Spleen (tissue), 11 donors: Measurements from ENCODE around the gene ZNF804B. TPM values are rescaled to one million over a fixed set of nuclear protein-coding genes. Genes with fewer than 3 reads are reported as not detected.

Experiments
- DNase-seq: peaks from one replicate; pipeline ENCODE4 v3.0.0-alpha.2; 2020
- H3K27ac ChIP-seq, 8 donors: fragments of 200-600 bp; sonication (generic) in 7 of 8; 1 replicate in 4 of 8; 2 replicates in 4 of 8; pipeline versions ENCODE4 v1.5.0 to v1.8.0; 2016 to 2021; ENCODE audit warnings: inconsistent platforms in 4 of 8, mild to moderate bottlenecking in 4 of 8, moderate library complexity in 1 of 8
- H3K27me3 ChIP-seq, 7 donors: fragments of 200-600 bp; sonication (generic) in 6 of 7; replicated peaks in 1 of 7; 1 replicate in 4 of 7; 2 replicates in 3 of 7; pipeline versions ENCODE4 v1.5.0 to v1.8.0; 2016 to 2021; ENCODE audit warnings: inconsistent platforms in 3 of 7, mild to moderate bottlenecking in 1 of 7
- H3K36me3 ChIP-seq, 6 donors: fragments of 200-600 bp; sonication (generic) in 5 of 6; 1 replicate in 4 of 6; 2 replicates in 2 of 6; pipeline versions ENCODE4 v1.5.0 to v1.8.0; 2016 to 2021; ENCODE audit warnings: inconsistent platforms in 2 of 6
- H3K4me1 ChIP-seq, 6 donors: fragments of 200-600 bp; sonication (generic) in 5 of 6; 1 replicate in 3 of 6; 2 replicates in 3 of 6; pipeline versions ENCODE4 v1.5.0 to v1.8.0; 2016 to 2021; ENCODE audit warnings: inconsistent platforms in 3 of 6
- H3K4me3 ChIP-seq, 8 donors: fragments of 200-600 bp; sonication (generic) in 7 of 8; 1 replicate in 4 of 8; 2 replicates in 4 of 8; pipeline versions ENCODE4 v1.5.0 to v1.8.0; 2016 to 2021; ENCODE audit warnings: inconsistent platforms in 4 of 8, mild to moderate bottlenecking in 4 of 8, moderate library complexity in 2 of 8
- H3K9me3 ChIP-seq, 8 donors: fragments of 200-600 bp; sonication (generic) in 7 of 8; 1 replicate in 4 of 8; 2 replicates in 4 of 8; pipeline versions ENCODE4 v1.5.0 to v1.8.0; 2016 to 2021; ENCODE audit warnings: inconsistent platforms in 4 of 8
- CTCF ChIP-seq, 11 experiments: fragments of 200-600 bp in 7 of 11; fragments of 450-650 bp in 4 of 11; sonication (generic) in 4 of 11; IDR thresholded peaks in 8 of 11; conservative IDR thresholded peaks in 3 of 11; 1 replicate in 7 of 11; 2 replicates in 4 of 11; pipeline versions ENCODE4 v1.4.0 to v1.8.0; 2016 to 2021; ENCODE audit warnings: antibody characterized with exemption in 11 of 11, inconsistent platforms in 4 of 11, mild to moderate bottlenecking in 1 of 11
- POLR2A ChIP-seq, 3 donors: fragments of 450-650 bp; IDR thresholded peaks; one replicate each; pipeline ENCODE4 v1.5.1; 2017; ENCODE audit warnings: antibody characterized with exemption in 3 of 3, mild to moderate bottlenecking in 1 of 3
- POLR2AphosphoS5 ChIP-seq, 3 donors: sonication (generic); formaldehyde crosslinking; IDR thresholded peaks; one replicate each; pipeline ENCODE4 v1.5.1; 2017; ENCODE audit warnings: antibody characterized with exemption in 3 of 3
- WGBS, 5 donors: extraction: QIAGEN DNeasy Blood & Tissue Kit in 3 of 5; methylation state at CpG; one replicate each; pipeline versions ENCODE4 v1.1.5 to v1.1.7; 2013 to 2018; 5-methylcytosine and 5-hydroxymethylcytosine counted together
- intact Hi-C: fragments of 100-400 bp; cut with DNase I; formaldehyde crosslinking; loops from one replicate; pipeline ENCODE4 v1.15.0; 2023; ENCODE audit warnings: low total_unique reads
- polyA plus RNA-seq, 3 donors: library from polyadenylated mRNA; stranded (reverse); fragments of 200-250 nt; gene quantifications; one replicate each; pipeline ENCODE4 v1.2.1, GENCODE V29; 2013
- total RNA-seq, 7 donors: library from RNA; depleted of rRNA in 3 of 7; stranded (reverse); fragments of >200 nt in 3 of 7; fragmentation: NEBNext Ultra II Directional in 4 of 7; extraction: Animal tissue kit (Norgen Biotek cat#: 25700) in 4 of 7; gene quantifications; one replicate each; pipeline versions ENCODE4 v1.1.0 to v1.2.1, GENCODE V29; 2016 to 2021
- donor health status: healthy with polysubstance abuse.
- donor health status: DM: no; HTN: no; CAD: no; lungs with moderate emphysema.
- donor health status: DM: no; HTN: no; CAD: no.
- donor health status: Bipolar disorder and iron deficiency.
- donor health status: healthy.
- donor health status: DM: no; HTN: no; CAD: no.
- donor health status: DM: yes; HTN: yes; CAD: no.

The ZNF804B gene
- total and polyA plus RNA-seq, 10 donors: not detected

GRCh38 chr7:88951826-88952225, 192.3 kb downstream of the ZNF804B start:
- Histone ChIP-seq H3K36me3 (no peaks in the 10 kb centered on the region), H3K4me3 (no peak overlapping the region), H3K27me3 (no peaks in the 10 kb centered on the region), H3K9me3 (no peaks in the 10 kb centered on the region), H3K4me1 (no peaks in the 10 kb centered on the region), H3K27ac (no peak overlapping the region)
- intact Hi-C loops: no loop called here
- WGBS, 5 donors: 74 to 86% (median 82%) methylated on average over 1 of the region's 1 CpG
- TF ChIP-seq POLR2AphosphoS5 (IDR thresholded peaks at IDR 0.05) (no peak), POLR2A (IDR thresholded peaks at IDR 0.05) (no peak), CTCF (IDR thresholded peaks at IDR 0.05 in 8 of 11, conservative IDR thresholded peaks at IDR 0.05 in 3 of 11) (no peak)
- DNase-seq: no peak

- no peak for TF ChIP-seq POLR2AphosphoS5 (IDR thresholded peaks at IDR 0.05)
- TF ChIP-seq CTCF (IDR thresholded peaks at IDR 0.05 in 8 of 11, conservative IDR thresholded peaks at IDR 0.05 in 3 of 11): no peak
- no peak for TF ChIP-seq POLR2A (IDR thresholded peaks at IDR 0.05)
- Histone ChIP-seq H3K9me3 (peaks cover 0 to 6% (median 0%) of the 10 kb centered on the region in 8 donors), H3K27me3 (no peaks in the 10 kb centered on the region), H3K36me3 (no peaks in the 10 kb centered on the region), H3K4me3 (no peak overlapping the region), H3K27ac (no peak overlapping the region), H3K4me1 (no peaks in the 10 kb centered on the region)
- no peak for DNase-seq
- intact Hi-C loops: no loop called here
Observed at GRCh38 chr7:88964418-88964817, 204.9 kb downstream of the ZNF804B start.

GRCh38 chr7:88965371-88965770, 205.9 kb downstream of the ZNF804B start:
- Histone ChIP-seq H3K4me1 (no peaks in the 10 kb centered on the region), H3K4me3 (no peak overlapping the region), H3K36me3 (no peaks in the 10 kb centered on the region), H3K27ac (no peak overlapping the region), H3K27me3 (no peaks in the 10 kb centered on the region), H3K9me3 (peaks cover 0 to 6% (median 0%) of the 10 kb centered on the region in 8 donors)
- WGBS, 5 donors: 70 to 78% (median 75%) methylated on average over 4 of the region's 4 CpGs
- DNase-seq: no peak
- TF ChIP-seq POLR2AphosphoS5 (IDR thresholded peaks at IDR 0.05): no peak
- TF ChIP-seq POLR2A (IDR thresholded peaks at IDR 0.05): no peak
- no peak for TF ChIP-seq CTCF (IDR thresholded peaks at IDR 0.05 in 8 of 11, conservative IDR thresholded peaks at IDR 0.05 in 3 of 11)
- intact Hi-C loops: no loop called here

- Histone ChIP-seq H3K36me3 (no peaks in the 10 kb centered on the region), H3K27ac (no peak overlapping the region), H3K9me3 (peaks cover 0 to 6% (median 0%) of the 10 kb centered on the region in 8 donors), H3K27me3 (no peaks in the 10 kb centered on the region), H3K4me1 (no peaks in the 10 kb centered on the region), H3K4me3 (no peak overlapping the region)
- intact Hi-C loops: no loop called here
- WGBS, 5 donors: 40 to 57% (median 51%) methylated on average over 4 of the region's 4 CpGs
- DNase-seq: no peak
- TF ChIP-seq POLR2A (IDR thresholded peaks at IDR 0.05): no peak
- no peak for TF ChIP-seq POLR2AphosphoS5 (IDR thresholded peaks at IDR 0.05)
- no peak for TF ChIP-seq CTCF (IDR thresholded peaks at IDR 0.05 in 8 of 11, conservative IDR thresholded peaks at IDR 0.05 in 3 of 11)
Observed at GRCh38 chr7:88967432-88967831, 207.9 kb downstream of the ZNF804B start.
